ENCODE data around the gene EEF1E1. TPM values are rescaled to one million over a fixed set of nuclear protein-coding genes. Genes with fewer than 3 reads are reported as not detected.
"Not testable (repeated sequence)": the region's sequence is repeated elsewhere in the genome, so short reads cannot be mapped to it uniquely, and the experiment has no call there.

Gene EEF1E1
- total RNA-seq, 1 experiment from 2014 or later, result 72.5 TPM

DNA sequence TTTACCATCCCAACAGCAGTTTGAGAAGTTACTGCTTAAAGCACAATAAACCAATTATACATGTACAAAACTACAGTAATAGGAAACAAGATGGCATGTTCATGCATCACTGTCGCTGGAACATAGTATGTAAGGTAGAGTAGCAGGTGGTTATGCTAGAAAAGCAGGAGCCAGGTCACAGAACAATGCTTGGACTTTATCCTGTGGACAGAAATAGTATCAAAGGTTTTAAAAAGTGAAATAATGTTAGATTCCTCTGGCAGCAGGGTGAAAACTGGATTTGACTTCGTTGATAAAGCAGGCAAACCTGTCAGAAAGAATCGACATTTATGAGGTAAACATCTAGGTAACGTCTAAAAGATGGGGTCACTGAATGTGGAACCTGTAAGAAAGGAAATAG, 40.6 kb downstream of the EEF1E1 start:
- no peak for DNase-seq
- H3K27me3 ChIP-seq, result no peaks in the 10 kb centered on the region
- H3K4me1 ChIP-seq, result peaks cover 6% of the 10 kb centered on the region; the same call in 1 of the 2 replicates
- no peaks in the 10 kb centered on the region for H3K9me3 ChIP-seq (replicated peaks)
- H3K36me3 ChIP-seq, result no peaks in the 10 kb centered on the region
- H3K4me3 ChIP-seq, result no peak overlapping the region
- H3K27ac ChIP-seq, result no peak overlapping the region

DNA sequence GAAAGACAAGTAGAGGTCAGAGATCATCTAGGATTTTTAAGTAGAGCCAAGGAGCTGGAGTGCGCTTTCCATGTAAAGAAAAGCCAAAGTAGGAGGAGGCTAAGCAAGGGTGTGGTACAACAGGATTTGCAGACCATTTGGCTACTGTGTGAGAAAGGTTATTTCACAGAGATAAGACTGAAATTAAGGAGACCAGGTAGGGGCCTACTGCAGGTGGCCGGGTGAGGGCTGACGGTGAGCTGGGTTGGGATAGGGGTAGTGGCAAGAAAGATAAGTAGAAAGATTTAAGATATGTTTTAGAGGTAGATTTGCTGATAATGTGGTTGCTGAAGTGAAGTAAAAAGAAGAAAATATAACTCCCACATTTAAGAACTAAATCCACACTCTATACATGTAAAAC, 42.0 kb downstream of the EEF1E1 start:
- H3K9me3 ChIP-seq (replicated peaks), result no peaks in the 10 kb centered on the region
- H3K27ac ChIP-seq, result no peak overlapping the region
- no peaks in the 10 kb centered on the region for H3K36me3 ChIP-seq
- H3K4me3 ChIP-seq, result no peak overlapping the region
- H3K27me3 ChIP-seq, result no peaks in the 10 kb centered on the region
- H3K4me1 ChIP-seq, result peaks cover 6% of the 10 kb centered on the region; the same call in 1 of the 2 replicates
- no peak for DNase-seq

- Histone ChIP-seq H3K9me3 (replicated peaks) (no peaks in the 10 kb centered on the region), H3K27me3 (no peaks in the 10 kb centered on the region), H3K4me1 (no peaks in the 10 kb centered on the region), H3K4me3 (no peak overlapping the region), H3K36me3 (no peaks in the 10 kb centered on the region; the same call in 1 of the 2 replicates), H3K27ac (no peak overlapping the region)
- no peak for DNase-seq
These were observed 43.2 kb downstream of the EEF1E1 start for GRCh38 chr6:8059129-8059528.

DNA sequence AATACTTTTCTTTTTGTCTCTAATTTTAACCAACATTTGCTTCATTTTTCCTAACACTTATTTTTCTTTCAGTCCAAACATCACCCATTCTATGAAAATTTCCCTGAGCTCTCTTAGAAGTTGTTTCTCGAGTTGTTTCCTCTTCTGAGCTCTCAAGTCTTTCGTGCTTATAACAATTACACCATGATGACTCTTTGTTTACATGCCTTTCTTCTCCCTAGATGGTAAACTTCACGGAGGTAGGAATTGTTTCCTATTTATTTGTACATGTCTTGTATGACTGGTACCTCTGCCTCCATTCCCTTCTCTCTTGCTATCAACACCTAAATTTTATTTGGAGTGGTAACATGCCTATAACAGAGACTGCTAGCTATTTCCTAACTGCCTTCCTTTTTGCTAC, 44.6 kb downstream of the EEF1E1 start:
- no peak for DNase-seq
- Histone ChIP-seq H3K27me3 (no peaks in the 10 kb centered on the region), H3K4me1 (no peaks in the 10 kb centered on the region), H3K9me3 (replicated peaks) (no peaks in the 10 kb centered on the region), H3K36me3 (no peaks in the 10 kb centered on the region; the same call in 1 of the 2 replicates), H3K4me3 (no peak overlapping the region), H3K27ac (no peak overlapping the region)

DNA sequence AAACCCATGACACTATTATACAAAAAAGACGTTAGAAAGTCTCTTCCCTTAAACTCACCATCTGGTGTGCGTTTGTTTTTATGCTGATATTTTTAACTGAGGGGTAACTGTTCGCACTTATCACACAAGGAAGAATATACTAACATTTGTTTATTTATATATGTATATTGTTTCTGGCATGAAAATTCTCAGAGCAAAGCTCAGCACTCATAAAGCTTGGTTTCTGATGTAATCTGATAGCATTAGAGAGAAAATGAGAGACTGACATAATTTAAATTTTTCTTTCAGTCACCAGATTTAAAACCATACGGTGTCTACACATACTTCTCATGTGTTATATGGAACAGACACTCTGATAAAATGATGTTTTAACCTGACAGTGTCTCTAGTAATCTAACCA, 45.1 kb downstream of the EEF1E1 start:
- H3K36me3 ChIP-seq, result no peaks in the 10 kb centered on the region; the same call in 1 of the 2 replicates
- H3K4me1 ChIP-seq, result no peaks in the 10 kb centered on the region
- no peaks in the 10 kb centered on the region for H3K27me3 ChIP-seq
- no peak for DNase-seq
- no peak overlapping the region for H3K27ac ChIP-seq
- no peaks in the 10 kb centered on the region for H3K9me3 ChIP-seq (replicated peaks)
- no peak overlapping the region for H3K4me3 ChIP-seq

- no peak for DNase-seq
- H3K27ac ChIP-seq, result no peak overlapping the region
- H3K9me3 ChIP-seq (replicated peaks), result no peaks in the 10 kb centered on the region
These were observed 48.1 kb downstream of the EEF1E1 start for GRCh38 chr6:8054276-8054675.

GRCh38 chr6:8047541-8048292, 54.6 kb downstream of the EEF1E1 start:
- Histone ChIP-seq H3K27me3 (no peaks in the 10 kb centered on the region), H3K4me1 (no peaks in the 10 kb centered on the region), H3K9me3 (replicated peaks) (no peaks in the 10 kb centered on the region), H3K4me3 (no peak overlapping the region), H3K36me3 (no peaks in the 10 kb centered on the region), H3K27ac (no peak overlapping the region)
- no peak for DNase-seq

More at GRCh38 chr6:8054276-8054675, 48.1 kb downstream of the EEF1E1 start:
- Histone ChIP-seq H3K27me3 (no peaks in the 10 kb centered on the region), H3K4me3 (no peak overlapping the region), H3K4me1 (no peaks in the 10 kb centered on the region), H3K36me3 (no peaks in the 10 kb centered on the region; the same call in 1 of the 2 replicates)

- not testable (repeated sequence) for H3K27me3 ChIP-seq; H3K4me3 ChIP-seq; H3K9me3 ChIP-seq (replicated peaks); H3K4me1 ChIP-seq; H3K27ac ChIP-seq; DNase-seq; H3K36me3 ChIP-seq
These were observed 56.6 kb downstream of the EEF1E1 start for GRCh38 chr6:8045769-8046168.

- DNase-seq, result no peak
- no peaks in the 10 kb centered on the region for H3K4me1 ChIP-seq
- H3K36me3 ChIP-seq, result no peaks in the 10 kb centered on the region
- H3K27me3 ChIP-seq, result no peaks in the 10 kb centered on the region
- no peak overlapping the region for H3K4me3 ChIP-seq
- no peak overlapping the region for H3K27ac ChIP-seq
- no peaks in the 10 kb centered on the region for H3K9me3 ChIP-seq (replicated peaks)
These were observed 59.1 kb downstream of the EEF1E1 start for GRCh38 chr6:8043221-8043620.

GRCh38 chr6:8041913-8042583, 60.3 kb downstream of the EEF1E1 start:
- Histone ChIP-seq H3K36me3 (no peaks in the 10 kb centered on the region), H3K27ac (no peak overlapping the region), H3K27me3 (no peaks in the 10 kb centered on the region), H3K4me1 (no peaks in the 10 kb centered on the region), H3K9me3 (replicated peaks) (no peaks in the 10 kb centered on the region), H3K4me3 (no peak overlapping the region)
- DNase-seq, result no peak

DNA sequence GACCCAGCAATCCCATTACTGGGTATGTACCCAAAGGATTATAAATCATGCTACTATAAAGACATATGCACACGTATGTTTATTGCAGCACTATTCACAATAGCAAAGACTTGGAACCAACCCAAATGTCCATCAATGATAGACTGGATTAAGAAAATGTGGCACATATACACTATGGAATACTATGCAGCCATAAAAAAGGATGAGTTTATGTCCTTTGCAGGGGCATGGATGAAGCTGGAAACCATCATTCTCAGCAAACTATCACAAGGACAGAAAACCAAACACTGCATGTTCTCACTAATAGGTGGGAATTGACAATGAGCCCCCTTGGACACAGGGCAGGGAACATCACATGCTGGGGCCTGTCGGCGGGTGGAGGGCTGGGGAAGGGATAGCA, 68.2 kb downstream of the EEF1E1 start:
- not testable (repeated sequence) for H3K27ac ChIP-seq; H3K4me3 ChIP-seq; H3K36me3 ChIP-seq; H3K9me3 ChIP-seq (replicated peaks); H3K27me3 ChIP-seq; DNase-seq; H3K4me1 ChIP-seq

DNA sequence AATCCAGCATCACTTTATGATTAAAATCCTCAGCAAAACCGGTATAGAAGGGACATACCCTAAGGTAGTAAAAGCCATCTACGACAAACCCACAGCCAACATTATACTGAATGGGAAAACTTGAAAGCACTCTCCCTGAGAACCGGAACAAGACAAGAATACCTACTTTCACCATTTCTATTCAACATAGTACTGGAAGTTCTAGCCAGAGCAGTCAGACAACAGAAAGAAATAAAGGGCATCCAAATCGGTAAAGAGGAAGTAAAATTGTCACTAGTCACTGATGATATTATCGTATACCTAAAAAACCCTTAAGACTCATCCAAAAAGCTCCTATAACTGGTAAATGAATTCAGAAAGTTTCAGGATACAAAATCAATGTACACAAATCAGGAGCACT, 71.4 kb downstream of the EEF1E1 start:
- Histone ChIP-seq H3K4me1 (no peaks in the 10 kb centered on the region), H3K36me3 (no peaks in the 10 kb centered on the region), H3K27me3 (no peaks in the 10 kb centered on the region), H3K27ac (no peak overlapping the region), H3K9me3 (replicated peaks) (no peaks in the 10 kb centered on the region), H3K4me3 (no peak overlapping the region)
- DNase-seq, result no peak

Other genes starting within 250 kb of the EEF1E1 start
- gene TXNDC5, start 191.8 kb downstream of the EEF1E1 start, total RNA-seq (2014; rRNA removed; shearing (Covaris generic)), result 128 and 134 TPM in 2 replicates
- gene BLOC1S5, start 38.2 kb downstream of the EEF1E1 start, total RNA-seq (2014; rRNA removed; shearing (Covaris generic)), result 13.3 and 13.4 TPM in 2 replicates